GM12891 (cell line): ENCODE data around the gene SYNJ1.

Experiments used
- DNase-seq: peaks from one replicate; pipeline ENCODE4 v3.0.0; 2011; ENCODE audit warnings: low spot score; ENCODE audit not compliant: insufficient read length
- FAIRE-seq: peaks from 2 replicates; lab custom pipeline; 2011; peaks lifted over from hg19 to GRCh38; lab: Jason Lieb, UNC
- PAX5 ChIP-seq: IDR thresholded peaks from 2 replicates; pipeline ENCODE4 v1.6.1; 2011; ENCODE audit warnings: low read length, moderate library complexity, mild to moderate bottlenecking; ENCODE audit not compliant: insufficient read depth, severe bottlenecking
- POLR2A ChIP-seq: IDR thresholded peaks from 2 replicates; pipeline ENCODE4 v1.6.1; 2011; ENCODE audit warnings: low read depth, low read length, control low read depth
- POLR2AphosphoS5 ChIP-seq: IDR thresholded peaks from 2 replicates; pipeline ENCODE4 v1.6.1; 2011; ENCODE audit warnings: low read depth, low read length, control low read depth
- POU2F2 ChIP-seq: IDR thresholded peaks from 2 replicates; pipeline ENCODE4 v1.6.1; 2011; ENCODE audit warnings: low read depth, mild to moderate bottlenecking, control low read depth, low read length, moderate library complexity
- SPI1 ChIP-seq: IDR thresholded peaks from 2 replicates; pipeline ENCODE4 v1.6.1; 2011; ENCODE audit warnings: low read depth, low read length, control low read depth
- TAF1 ChIP-seq: IDR thresholded peaks from 2 replicates; pipeline ENCODE4 v1.6.1; 2011; ENCODE audit warnings: low read depth, low read length, control low read depth

The SYNJ1 gene

GRCh38 chr21:32587651-32588050, 140.2 kb downstream of the SYNJ1 start:
- no peak for FAIRE-seq
- DNase-seq: no peak
- TF ChIP-seq PAX5: no peak
- TF ChIP-seq POLR2AphosphoS5: no peak
- TF ChIP-seq POLR2A: no peak
- no peak for TF ChIP-seq SPI1
- TF ChIP-seq POU2F2: no peak
- TF ChIP-seq TAF1: no peak

- no peak for TF ChIP-seq POU2F2
- TF ChIP-seq POLR2AphosphoS5: no peak
- TF ChIP-seq PAX5: no peak
- no peak for TF ChIP-seq POLR2A
- no peak for TF ChIP-seq TAF1
- no peak for TF ChIP-seq SPI1
- DNase-seq: no peak
- no peak for FAIRE-seq
Measured at GRCh38 chr21:32587120-32587519, 140.7 kb downstream of the SYNJ1 start.

GRCh38 chr21:32585970-32586369, 141.8 kb downstream of the SYNJ1 start:
- FAIRE-seq (no peak), DNase-seq (no peak)
- no peak for TF ChIP-seq SPI1
- no peak for TF ChIP-seq POLR2A
- no peak for TF ChIP-seq PAX5
- no peak for TF ChIP-seq POLR2AphosphoS5
- no peak for TF ChIP-seq POU2F2
- TF ChIP-seq TAF1: no peak

- no peak for TF ChIP-seq TAF1
- TF ChIP-seq SPI1: no peak
- TF ChIP-seq POLR2AphosphoS5: no peak
- TF ChIP-seq PAX5: no peak
- DNase-seq: no peak
- no peak for FAIRE-seq
Measured at GRCh38 chr21:32585042-32585710, 142.6 kb downstream of the SYNJ1 start, which contains the start of gene TCP10L. TCP10L (minus strand) TSS chr21:32585523; CDS start chr21:32584304, 1,219 bp downstream.

- DNase-seq (no peak), FAIRE-seq (no peak)
- TF ChIP-seq POU2F2 (no peak), POLR2A (no peak), POLR2AphosphoS5 (no peak), TAF1 (no peak), SPI1 (no peak), PAX5 (no peak)
Measured at GRCh38 chr21:32584472-32584871, 143.3 kb downstream of the SYNJ1 start.

GRCh38 chr21:32581732-32582131, 146.1 kb downstream of the SYNJ1 start:
- DNase-seq: no peak
- TF ChIP-seq SPI1 (no peak), POLR2A (no peak)
- no peak for FAIRE-seq

- DNase-seq (no peak), FAIRE-seq (no peak)
- TF ChIP-seq PAX5: no peak
- TF ChIP-seq POU2F2: no peak
- TF ChIP-seq POLR2AphosphoS5: no peak
- no peak for TF ChIP-seq TAF1
- TF ChIP-seq SPI1: no peak
- TF ChIP-seq POLR2A: no peak
Measured at GRCh38 chr21:32580949-32581348, 146.9 kb downstream of the SYNJ1 start.
